HG02970 (cell line): Measurements from ENCODE around the gene WWC1.

Source experiments
- ATAC-seq: cut with Tn5 transposase; IDR thresholded peaks from one replicate; pipeline ENCODE4 v1.9.1; 2021; ENCODE audit warnings: mild to moderate bottlenecking, moderate library complexity, moderate number of reproducible peaks; ENCODE audit not compliant: unreplicated experiment, low FRiP score

Gene WWC1

GRCh38 chr5:168291342-168291963 is at the start of gene WWC1:
Gene WWC1, plus strand, starts transcription at chr5:168291645. Its CDS starts 508 bp downstream, at chr5:168292153.
- peak; percentile 61 for ATAC-seq

GRCh38 chr5:168244838-168245559 is 46.4 kb upstream of the WWC1 start:
- no peak for ATAC-seq

GRCh38 chr5:168249923-168250322 is 41.5 kb upstream of the WWC1 start:
- ATAC-seq = no peak

GRCh38 chr5:168251259-168251658 is 40.2 kb upstream of the WWC1 start:
- no peak for ATAC-seq

- ATAC-seq = no peak
Measured at GRCh38 chr5:168254013-168254693, 37.3 kb upstream of the WWC1 start.

- no peak for ATAC-seq
Measured at GRCh38 chr5:168260353-168261226, 30.9 kb upstream of the WWC1 start.

- ATAC-seq = no peak
Measured at GRCh38 chr5:168261227-168261571, 30.2 kb upstream of the WWC1 start.

- ATAC-seq = no peak
Measured at GRCh38 chr5:168262042-168262743, 29.3 kb upstream of the WWC1 start.

GRCh38 chr5:168263121-168263520 is 28.3 kb upstream of the WWC1 start:
- ATAC-seq = no peak

- ATAC-seq = no peak
Measured at GRCh38 chr5:168266016-168266415, 25.4 kb upstream of the WWC1 start.

GRCh38 chr5:168268949-168269936 is 22.2 kb upstream of the WWC1 start:
- ATAC-seq = peak; percentile 71

- no peak for ATAC-seq
Measured at GRCh38 chr5:168269937-168270330, 21.5 kb upstream of the WWC1 start.

- ATAC-seq = no peak
Measured at GRCh38 chr5:168270476-168270875, 21.0 kb upstream of the WWC1 start.

- no peak for ATAC-seq
Measured at GRCh38 chr5:168273056-168273980, 18.1 kb upstream of the WWC1 start.

- ATAC-seq = no peak
Measured at GRCh38 chr5:168274406-168274805, 17.0 kb upstream of the WWC1 start.

- no peak for ATAC-seq
Measured at GRCh38 chr5:168275940-168276339, 15.5 kb upstream of the WWC1 start.

GRCh38 chr5:168282120-168282519 is 9.3 kb upstream of the WWC1 start:
- ATAC-seq = no peak

GRCh38 chr5:168284809-168285208 is 6.6 kb upstream of the WWC1 start:
- ATAC-seq = no peak
